ENCODE measurements around the gene CNIH4. TPM values are rescaled to one million over a fixed set of nuclear protein-coding genes. Genes with fewer than 3 reads are reported as not detected.
"Not testable (repeated sequence)": the region's sequence is repeated elsewhere in the genome, so short reads cannot be mapped to it uniquely, and the experiment has no call there.

Gene CNIH4
- total RNA-seq, 1 donor from 2014 or later, result 28.9 TPM

DNA sequence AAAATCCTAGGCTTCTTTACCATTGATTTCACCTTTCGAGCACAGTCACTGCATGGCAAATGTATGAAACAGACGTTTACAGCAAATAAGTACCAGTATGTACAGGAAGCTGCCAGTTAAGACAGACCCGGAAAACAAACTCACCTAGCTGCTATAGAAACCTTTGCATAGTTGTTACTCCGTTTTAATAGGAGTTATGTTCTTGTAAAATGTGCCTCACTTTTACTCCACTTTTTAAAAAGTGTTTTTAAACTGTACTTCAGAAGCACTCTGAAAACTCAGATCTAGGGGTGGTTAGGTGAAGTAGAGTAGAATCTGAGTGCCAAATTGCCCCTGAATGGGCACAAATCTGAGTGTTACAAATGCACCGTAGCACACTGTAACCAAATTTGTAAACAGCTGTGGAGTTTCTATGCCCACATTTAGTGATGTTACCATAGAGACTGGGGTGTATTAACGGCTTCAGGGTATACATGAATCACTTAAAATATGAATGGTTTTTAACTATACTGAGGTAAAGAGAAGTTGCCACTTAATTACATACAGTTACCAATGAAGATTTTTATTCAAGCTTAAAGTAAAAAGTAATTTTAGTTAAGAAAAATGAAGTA lies 30.7 kb downstream of the CNIH4 start:
- intact Hi-C loops (cut with DNase I), result no loop called here
- DNase-seq, result no peak
- no peak for ATAC-seq (ENCODE audit: poor library complexity)

DNA sequence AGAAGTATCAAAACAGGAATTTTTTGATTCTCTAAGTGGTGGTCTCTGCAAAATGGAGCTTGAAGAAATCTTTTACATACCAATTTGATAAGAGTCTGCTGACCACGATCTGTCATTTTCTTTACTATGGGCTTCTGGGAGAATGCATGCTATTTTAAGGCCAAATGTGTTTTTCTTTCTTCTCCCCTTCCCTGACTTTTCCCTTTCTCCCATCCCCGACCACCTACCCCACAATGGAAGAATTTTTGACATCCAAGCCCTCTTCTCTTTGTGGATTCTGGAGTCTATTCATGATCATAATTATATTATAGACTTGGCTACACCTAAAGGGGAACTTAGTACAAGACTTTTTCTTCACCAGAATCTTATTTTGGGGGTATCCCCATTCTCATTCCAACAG lies 31.3 kb downstream of the CNIH4 start:
- ATAC-seq (ENCODE audit: poor library complexity), result no peak
- no peak for DNase-seq
- intact Hi-C loops (cut with DNase I), result no loop called here

- ATAC-seq (ENCODE audit: poor library complexity) (no peak), DNase-seq (no peak)
- intact Hi-C loops (cut with DNase I), result loop anchor here (10.0 kb wide), 1 partner anchor 106 kb away; no protein-coding TSS in a partner anchor
Measured at GRCh38 chr1:224390517-224390916, 33.8 kb downstream of the CNIH4 start.

- ATAC-seq (ENCODE audit: poor library complexity) (no peak), DNase-seq (no peak)
- intact Hi-C loops (cut with DNase I), result loop anchor here (10.0 kb wide), 1 partner anchor 108 kb away; no protein-coding TSS in a partner anchor
Measured at GRCh38 chr1:224392411-224393249, 36.0 kb downstream of the CNIH4 start.

- intact Hi-C loops (cut with DNase I), result loop anchor here (10.0 kb wide), 1 partner anchor 108 kb away; no protein-coding TSS in a partner anchor
- ATAC-seq (ENCODE audit: poor library complexity), result no peak
Measured at GRCh38 chr1:224393294-224393693, 36.6 kb downstream of the CNIH4 start.

DNA sequence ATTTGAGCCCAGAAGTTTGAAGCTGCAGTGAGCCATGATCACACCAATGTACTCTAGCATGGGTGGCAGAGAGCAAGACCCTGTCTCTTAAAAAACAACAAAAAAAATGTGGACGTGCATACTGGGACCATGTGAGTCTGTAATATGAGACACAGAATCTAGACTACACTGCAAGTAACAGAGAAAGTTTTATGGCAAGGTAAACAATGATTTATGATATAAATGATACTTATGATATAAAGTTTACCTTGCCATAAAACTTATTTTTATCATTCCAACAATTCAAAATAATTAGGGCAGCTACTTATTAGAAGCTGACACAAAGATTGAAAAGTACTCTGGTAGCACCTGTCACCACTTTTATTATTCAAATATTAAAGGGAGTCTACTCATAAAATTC lies 43.2 kb downstream of the CNIH4 start:
- intact Hi-C loops (cut with DNase I), result loop anchor here (10.0 kb wide), 1 partner anchor 115 kb away; no protein-coding TSS in a partner anchor
- no peak for ATAC-seq (ENCODE audit: poor library complexity)
- DNase-seq, result no peak

More at GRCh38 chr1:224393294-224393693, 36.6 kb downstream of the CNIH4 start:
- no peak for DNase-seq

DNA sequence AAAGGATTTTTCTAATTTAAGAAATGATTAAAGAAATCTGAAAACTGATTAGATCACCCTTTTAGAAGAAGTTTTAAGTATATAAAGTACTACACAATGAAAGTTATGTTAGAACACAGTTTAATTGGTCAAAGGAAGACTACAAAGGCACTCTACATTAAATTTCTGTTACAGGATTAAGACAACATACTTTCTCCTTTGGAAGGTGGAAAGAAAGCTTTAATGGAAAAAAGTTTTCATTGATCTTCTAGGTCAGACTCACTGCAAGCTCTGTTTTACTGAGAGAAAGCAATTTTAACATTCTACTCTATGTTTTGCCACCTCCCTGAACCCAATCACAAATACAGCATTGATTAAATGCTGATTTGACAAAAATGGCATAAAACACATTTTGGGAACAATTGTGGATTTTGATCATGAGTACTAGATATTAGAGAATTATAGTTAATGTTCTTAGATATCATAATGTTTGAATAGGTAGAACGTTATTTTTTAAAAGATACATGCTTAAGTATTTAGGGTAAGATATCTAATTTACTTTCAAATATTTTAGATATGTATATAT lies 45.9 kb downstream of the CNIH4 start:
- intact Hi-C loops (cut with DNase I), result no loop called here
- no peak for DNase-seq
- no peak for ATAC-seq (ENCODE audit: poor library complexity)

DNA sequence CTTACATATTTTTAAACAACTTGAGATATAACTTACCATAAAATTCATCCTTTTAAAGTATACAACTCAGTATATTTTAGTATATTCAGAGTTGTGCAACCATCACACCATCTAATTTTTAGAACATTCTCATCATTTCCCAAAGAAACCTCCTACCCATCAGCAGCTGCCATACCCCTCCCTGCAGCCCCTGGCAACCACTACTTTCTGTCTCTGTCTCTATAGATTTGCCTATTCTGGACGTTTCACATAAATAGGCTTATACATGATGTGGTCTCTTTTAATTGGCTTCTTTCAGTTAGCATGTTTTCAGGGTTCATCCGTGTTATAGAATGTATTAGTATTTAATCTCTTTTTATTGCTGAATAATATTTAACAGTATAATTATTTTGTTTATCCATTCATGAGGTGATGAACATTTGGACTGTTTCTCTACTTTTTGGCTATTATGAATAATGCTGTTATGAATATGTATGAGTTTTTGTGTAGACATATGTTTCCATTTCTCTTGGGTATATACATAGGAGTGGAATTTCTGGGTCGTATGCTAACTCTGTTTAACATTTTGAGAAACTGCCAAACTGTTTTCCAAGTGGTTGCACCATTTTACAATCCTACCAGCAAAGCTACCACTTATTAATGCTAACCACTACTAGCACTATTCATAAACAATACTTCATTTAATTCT lies 48.4 kb downstream of the CNIH4 start:
- DNase-seq, result no peak
- ATAC-seq (ENCODE audit: poor library complexity), result no peak
- intact Hi-C loops (cut with DNase I), result no loop called here

GRCh38 chr1:224405604-224405970 lies 48.9 kb downstream of the CNIH4 start:
- ATAC-seq (ENCODE audit: poor library complexity), result no peak
- intact Hi-C loops (cut with DNase I), result no loop called here
- no peak for DNase-seq

GRCh38 chr1:224406216-224406615 lies 49.5 kb downstream of the CNIH4 start:
- ATAC-seq (ENCODE audit: poor library complexity), result no peak
- DNase-seq, result no peak
- intact Hi-C loops (cut with DNase I), result no loop called here

GRCh38 chr1:224407571-224408293 lies 51.1 kb downstream of the CNIH4 start:
- ATAC-seq (ENCODE audit: poor library complexity), result no peak
- DNase-seq, result no peak
- intact Hi-C loops (cut with DNase I), result no loop called here

DNA sequence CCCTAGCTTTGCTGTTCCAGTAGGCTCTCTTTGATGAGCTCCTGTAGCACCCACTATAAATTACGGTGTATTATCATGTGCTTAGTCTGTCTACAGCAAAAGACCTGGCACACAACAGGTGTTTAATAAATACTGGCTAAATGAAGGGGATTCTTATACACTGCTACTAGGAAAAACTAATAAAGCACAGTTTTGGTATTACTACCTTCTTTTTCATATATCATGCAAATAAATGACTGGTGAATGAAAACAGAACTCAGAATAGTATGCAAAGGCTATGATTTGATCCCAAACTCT lies 51.6 kb downstream of the CNIH4 start:
- intact Hi-C loops (cut with DNase I), result no loop called here
- DNase-seq, result no peak
- no peak for ATAC-seq (ENCODE audit: poor library complexity)

GRCh38 chr1:224411766-224412165 lies 55.1 kb downstream of the CNIH4 start:
- ATAC-seq (ENCODE audit: poor library complexity) (no peak), DNase-seq (no peak)
- intact Hi-C loops (cut with DNase I), result no loop called here

DNA sequence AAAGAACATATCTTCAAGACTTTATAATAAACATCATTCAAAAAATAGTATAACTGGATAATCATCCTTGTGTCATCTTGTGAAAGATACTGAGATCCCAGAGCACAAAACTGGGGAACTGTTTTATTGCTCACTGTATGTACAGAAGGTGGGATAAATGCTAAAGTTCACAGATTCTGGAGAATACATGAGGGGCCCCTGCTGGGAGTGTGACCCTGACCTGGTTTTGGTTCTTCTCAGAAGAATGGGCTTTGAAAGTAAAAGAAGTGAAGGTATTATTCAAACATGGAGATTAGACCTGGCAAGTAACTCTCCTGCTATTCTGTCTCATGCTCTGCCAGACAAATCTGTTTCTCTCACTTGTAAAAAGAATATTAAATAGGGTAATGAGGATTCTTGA lies 63.4 kb downstream of the CNIH4 start:
- ATAC-seq (ENCODE audit: poor library complexity), result no peak
- DNase-seq, result no peak
- intact Hi-C loops (cut with DNase I), result no loop called here

GRCh38 chr1:224425279-224425884 lies 68.7 kb downstream of the CNIH4 start:
- ATAC-seq (ENCODE audit: poor library complexity), result no peak
- intact Hi-C loops (cut with DNase I), result no loop called here
- DNase-seq, result no peak

- intact Hi-C loops (cut with DNase I); ATAC-seq (ENCODE audit: poor library complexity); DNase-seq: not testable (repeated sequence)
Measured at GRCh38 chr1:224426869-224427268, 70.2 kb downstream of the CNIH4 start.

- no peak for DNase-seq
- intact Hi-C loops (cut with DNase I), result no loop called here
- no peak for ATAC-seq (ENCODE audit: poor library complexity)
Measured at GRCh38 chr1:224427346-224427745, 70.7 kb downstream of the CNIH4 start.

- intact Hi-C loops (cut with DNase I); DNase-seq; ATAC-seq (ENCODE audit: poor library complexity): not testable (repeated sequence)
Measured at GRCh38 chr1:224428713-224429112, 72.0 kb downstream of the CNIH4 start.

Data from Right ventricle myocardium superior (tissue), 1 donor.